ENCODE measurements around the gene C16orf96. TPM values are rescaled to one million over a fixed set of nuclear protein-coding genes. Genes with fewer than 3 reads are reported as not detected.

Gene C16orf96
- total and polyA plus RNA-seq, 2 donors, result 0.05 TPM

GRCh38 chr16:4639899-4640509, 83.9 kb downstream of the C16orf96 start:
- no peak for DNase-seq (ENCODE audit: low read depth in 6 of 9, low spot score in 9 of 9)
- H3K4me1 ChIP-seq (ENCODE audit: control insufficient read depth in 2 of 2, insufficient read depth in 2 of 2, low read length in 2 of 2), result peaks cover 5 to 21% of the 10 kb centered on the region in 2 donors
- WGBS, result 95% methylated on average over 27 of the region's 27 CpGs
- H3K9me3 ChIP-seq (ENCODE audit: control insufficient read depth in 2 of 2, insufficient read depth in 1 of 2, low read length in 1 of 2), result no peaks in the 10 kb centered on the region
- no peak overlapping the region for H3K4me3 ChIP-seq (ENCODE audit: low read length in 2 of 2)
- no peak overlapping the region for H3K27ac ChIP-seq (ENCODE audit: low read depth in 1 of 2, low read length in 1 of 2)
- peaks cover 5 to 16% of the 10 kb centered on the region in 2 donors for H3K36me3 ChIP-seq (ENCODE audit: control insufficient read depth in 2 of 2, insufficient read depth in 2 of 2, low read length in 1 of 2)
- H3K27me3 ChIP-seq (ENCODE audit: control insufficient read depth in 2 of 2, insufficient read depth in 1 of 2, low read length in 1 of 2), result no peaks in the 10 kb centered on the region

- H3K27me3 ChIP-seq (ENCODE audit: control insufficient read depth in 2 of 2, insufficient read depth in 1 of 2, low read length in 1 of 2), result no peaks in the 10 kb centered on the region
- H3K27ac ChIP-seq (ENCODE audit: low read depth in 1 of 2, low read length in 1 of 2), result no peak overlapping the region
- WGBS, result 90% methylated on average over 19 of the region's 19 CpGs
- no peak for DNase-seq (ENCODE audit: low read depth in 6 of 9, low spot score in 9 of 9)
- no peak overlapping the region for H3K4me3 ChIP-seq (ENCODE audit: low read length in 2 of 2)
- H3K4me1 ChIP-seq (ENCODE audit: control insufficient read depth in 2 of 2, insufficient read depth in 2 of 2, low read length in 2 of 2), result peaks cover 5 to 26% of the 10 kb centered on the region in 2 donors
- peaks cover 5 to 20% of the 10 kb centered on the region in 2 donors for H3K36me3 ChIP-seq (ENCODE audit: control insufficient read depth in 2 of 2, insufficient read depth in 2 of 2, low read length in 1 of 2)
- H3K9me3 ChIP-seq (ENCODE audit: control insufficient read depth in 2 of 2, insufficient read depth in 1 of 2, low read length in 1 of 2), result no peaks in the 10 kb centered on the region
Measured at GRCh38 chr16:4640572-4641305, 84.6 kb downstream of the C16orf96 start.

GRCh38 chr16:4641306-4641687, 85.2 kb downstream of the C16orf96 start:
- H3K9me3 ChIP-seq (ENCODE audit: control insufficient read depth in 2 of 2, insufficient read depth in 1 of 2, low read length in 1 of 2), result no peaks in the 10 kb centered on the region
- DNase-seq (ENCODE audit: low read depth in 6 of 9, low spot score in 9 of 9), result no peak
- no peaks in the 10 kb centered on the region for H3K27me3 ChIP-seq (ENCODE audit: control insufficient read depth in 2 of 2, insufficient read depth in 1 of 2, low read length in 1 of 2)
- H3K27ac ChIP-seq (ENCODE audit: low read depth in 1 of 2, low read length in 1 of 2), result no peak overlapping the region
- no peak overlapping the region for H3K4me3 ChIP-seq (ENCODE audit: low read length in 2 of 2)
- WGBS, result 98% methylated on average over 5 of the region's 5 CpGs
- peaks cover 7 to 30% of the 10 kb centered on the region in 2 donors for H3K4me1 ChIP-seq (ENCODE audit: control insufficient read depth in 2 of 2, insufficient read depth in 2 of 2, low read length in 2 of 2)
- H3K36me3 ChIP-seq (ENCODE audit: control insufficient read depth in 2 of 2, insufficient read depth in 2 of 2, low read length in 1 of 2), result peaks cover 5 to 17% of the 10 kb centered on the region in 2 donors

- DNase-seq (ENCODE audit: low read depth in 6 of 9, low spot score in 9 of 9), result peak in 1 of 9 donors; percentile 47
- peaks cover 13 to 36% of the 10 kb centered on the region in 2 donors for H3K4me1 ChIP-seq (ENCODE audit: control insufficient read depth in 2 of 2, insufficient read depth in 2 of 2, low read length in 2 of 2)
- peak overlapping the region in 1 of 2 donors; percentile 47 for H3K27ac ChIP-seq (ENCODE audit: low read depth in 1 of 2, low read length in 1 of 2)
- no peak overlapping the region for H3K4me3 ChIP-seq (ENCODE audit: low read length in 2 of 2)
- H3K36me3 ChIP-seq (ENCODE audit: control insufficient read depth in 2 of 2, insufficient read depth in 2 of 2, low read length in 1 of 2), result peaks cover 2 to 20% of the 10 kb centered on the region in 2 donors
- WGBS, result 41% methylated on average over 14 of the region's 14 CpGs
- H3K27me3 ChIP-seq (ENCODE audit: control insufficient read depth in 2 of 2, insufficient read depth in 1 of 2, low read length in 1 of 2), result no peaks in the 10 kb centered on the region
- H3K9me3 ChIP-seq (ENCODE audit: control insufficient read depth in 2 of 2, insufficient read depth in 1 of 2, low read length in 1 of 2), result no peaks in the 10 kb centered on the region
Measured at GRCh38 chr16:4641895-4642294, 85.8 kb downstream of the C16orf96 start.

GRCh38 chr16:4646773-4647643, 90.9 kb downstream of the C16orf96 start:
- no peaks in the 10 kb centered on the region for H3K27me3 ChIP-seq (ENCODE audit: control insufficient read depth in 2 of 2, insufficient read depth in 1 of 2, low read length in 1 of 2)
- H3K4me3 ChIP-seq (ENCODE audit: low read length in 2 of 2), result peak overlapping the region in 1 of 2 donors; percentile 24
- peaks cover 0 to 9% of the 10 kb centered on the region in 2 donors for H3K9me3 ChIP-seq (ENCODE audit: control insufficient read depth in 2 of 2, insufficient read depth in 1 of 2, low read length in 1 of 2)
- H3K4me1 ChIP-seq (ENCODE audit: control insufficient read depth in 2 of 2, insufficient read depth in 2 of 2, low read length in 2 of 2), result peaks cover 23 to 40% of the 10 kb centered on the region in 2 donors
- peak overlapping the region; percentile 88 to 98 for H3K27ac ChIP-seq (ENCODE audit: low read depth in 1 of 2, low read length in 1 of 2)
- peaks cover 13 to 21% of the 10 kb centered on the region in 2 donors for H3K36me3 ChIP-seq (ENCODE audit: control insufficient read depth in 2 of 2, insufficient read depth in 2 of 2, low read length in 1 of 2)
- DNase-seq (ENCODE audit: low read depth in 6 of 9, low spot score in 9 of 9), result peak in 8 of 9 donors; percentile 60 to 91 (median 79)
- WGBS, result 59% methylated on average over 22 of the region's 22 CpGs

- H3K9me3 ChIP-seq (ENCODE audit: control insufficient read depth in 2 of 2, insufficient read depth in 1 of 2, low read length in 1 of 2), result peaks cover 0 to 9% of the 10 kb centered on the region in 2 donors
- 89% methylated on average over 8 of the region's 8 CpGs for WGBS
- H3K27ac ChIP-seq (ENCODE audit: low read depth in 1 of 2, low read length in 1 of 2), result peak overlapping the region; percentile 88 to 98
- no peak for DNase-seq (ENCODE audit: low read depth in 6 of 9, low spot score in 9 of 9)
- H3K4me3 ChIP-seq (ENCODE audit: low read length in 2 of 2), result no peak overlapping the region
- no peaks in the 10 kb centered on the region for H3K27me3 ChIP-seq (ENCODE audit: control insufficient read depth in 2 of 2, insufficient read depth in 1 of 2, low read length in 1 of 2)
- peaks cover 19 to 27% of the 10 kb centered on the region in 2 donors for H3K36me3 ChIP-seq (ENCODE audit: control insufficient read depth in 2 of 2, insufficient read depth in 2 of 2, low read length in 1 of 2)
- peaks cover 23 to 39% of the 10 kb centered on the region in 2 donors for H3K4me1 ChIP-seq (ENCODE audit: control insufficient read depth in 2 of 2, insufficient read depth in 2 of 2, low read length in 2 of 2)
Measured at GRCh38 chr16:4647644-4647980, 91.5 kb downstream of the C16orf96 start.

GRCh38 chr16:4648917-4649316, 92.8 kb downstream of the C16orf96 start:
- H3K4me1 ChIP-seq (ENCODE audit: control insufficient read depth in 2 of 2, insufficient read depth in 2 of 2, low read length in 2 of 2), result peaks cover 23 to 39% of the 10 kb centered on the region in 2 donors
- peaks cover 28 to 36% of the 10 kb centered on the region in 2 donors for H3K36me3 ChIP-seq (ENCODE audit: control insufficient read depth in 2 of 2, insufficient read depth in 2 of 2, low read length in 1 of 2)
- H3K27me3 ChIP-seq (ENCODE audit: control insufficient read depth in 2 of 2, insufficient read depth in 1 of 2, low read length in 1 of 2), result no peaks in the 10 kb centered on the region
- peaks cover 0 to 9% of the 10 kb centered on the region in 2 donors for H3K9me3 ChIP-seq (ENCODE audit: control insufficient read depth in 2 of 2, insufficient read depth in 1 of 2, low read length in 1 of 2)
- no peak for DNase-seq (ENCODE audit: low read depth in 6 of 9, low spot score in 9 of 9)
- H3K4me3 ChIP-seq (ENCODE audit: low read length in 2 of 2), result no peak overlapping the region
- WGBS, result 98% methylated on average over 13 of the region's 13 CpGs
- no peak overlapping the region for H3K27ac ChIP-seq (ENCODE audit: low read depth in 1 of 2, low read length in 1 of 2)

- Histone ChIP-seq H3K4me1 (ENCODE audit: control insufficient read depth in 2 of 2, insufficient read depth in 2 of 2, low read length in 2 of 2) (peaks cover 23 to 39% of the 10 kb centered on the region in 2 donors), H3K27ac (ENCODE audit: low read depth in 1 of 2, low read length in 1 of 2) (peak overlapping the region in 1 of 2 donors; percentile 46), H3K4me3 (ENCODE audit: low read length in 2 of 2) (no peak overlapping the region), H3K27me3 (ENCODE audit: control insufficient read depth in 2 of 2, insufficient read depth in 1 of 2, low read length in 1 of 2) (no peaks in the 10 kb centered on the region), H3K9me3 (ENCODE audit: control insufficient read depth in 2 of 2, insufficient read depth in 1 of 2, low read length in 1 of 2) (peaks cover 0 to 9% of the 10 kb centered on the region in 2 donors), H3K36me3 (ENCODE audit: control insufficient read depth in 2 of 2, insufficient read depth in 2 of 2, low read length in 1 of 2) (peaks cover 37 to 45% of the 10 kb centered on the region in 2 donors)
- DNase-seq (ENCODE audit: low read depth in 6 of 9, low spot score in 9 of 9), result peak in 1 of 9 donors; percentile 37
- WGBS, result 94% methylated on average over 25 of the region's 25 CpGs
Measured at GRCh38 chr16:4649744-4650442, 93.8 kb downstream of the C16orf96 start.

Data from thymus (tissue), 11 donors.